CD4-positive, alpha-beta T cell treated with Interleukin-4 for 1 hour (primary cell): ENCODE measurements around the gene CLIC4.

Experiments used
- DNase-seq, 2 donors: peaks; one replicate each; pipeline ENCODE4 v3.0.0-alpha.2; 2020 to 2022

CLIC4 gene

GRCh38 chr1:24861821-24862727 is 116.8 kb downstream of the CLIC4 start:
- DNase-seq, result no peak

DNA sequence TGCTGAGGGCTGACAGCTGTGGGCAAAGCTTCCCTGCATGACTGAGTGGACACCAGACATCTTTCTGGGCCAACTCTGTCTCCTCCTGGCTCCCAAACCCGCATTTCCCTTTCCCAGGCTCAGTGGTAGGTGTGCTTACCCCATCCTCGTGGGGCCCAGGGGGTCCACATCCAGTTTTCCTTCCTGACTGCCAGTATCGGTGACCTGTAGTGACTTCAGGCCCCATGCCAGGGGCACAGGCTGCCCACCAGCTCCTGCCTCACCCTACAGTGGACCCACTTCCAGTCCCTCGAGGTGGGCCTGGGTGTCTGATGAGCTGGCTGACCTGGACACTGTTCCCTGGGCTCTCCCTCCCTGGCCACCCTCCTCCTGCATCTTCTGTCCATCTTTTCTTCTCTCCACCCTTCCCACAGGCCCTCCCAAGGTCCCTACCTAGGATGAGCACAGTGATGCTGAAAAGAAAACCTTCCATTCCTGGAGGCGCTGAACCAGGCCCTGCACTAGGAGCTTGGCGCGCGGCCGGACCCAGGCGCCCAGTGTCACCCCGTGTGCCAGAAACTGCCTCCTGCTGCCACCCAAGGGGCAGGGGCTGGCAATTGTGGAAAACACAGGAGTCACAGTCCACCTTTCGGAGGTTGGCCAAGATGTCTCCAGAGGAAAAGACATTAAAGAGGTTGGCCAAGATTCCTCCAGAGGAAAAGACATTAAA is 117.7 kb downstream of the CLIC4 start:
- no peak for DNase-seq

DNA sequence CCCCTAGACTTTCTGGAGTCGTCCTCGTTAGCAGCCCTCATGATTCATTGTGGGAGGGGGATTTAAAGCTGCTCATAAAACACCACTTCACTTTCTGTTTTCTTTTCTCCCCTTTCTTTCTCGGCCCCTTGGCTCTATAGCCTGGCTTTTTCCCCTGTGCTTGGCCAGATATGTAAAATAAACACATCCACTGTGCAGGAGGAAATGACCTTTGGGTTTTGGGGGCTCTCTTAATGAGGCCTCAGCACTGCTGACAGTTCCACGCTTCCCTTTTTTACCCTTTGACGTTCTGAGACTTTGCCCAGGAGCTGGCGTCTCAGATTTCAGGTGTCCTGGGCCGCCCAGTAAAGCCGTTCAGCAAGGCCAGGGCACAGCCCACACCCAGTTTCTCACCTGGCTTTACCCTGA is 119.1 kb downstream of the CLIC4 start:
- DNase-seq, result no peak

DNA sequence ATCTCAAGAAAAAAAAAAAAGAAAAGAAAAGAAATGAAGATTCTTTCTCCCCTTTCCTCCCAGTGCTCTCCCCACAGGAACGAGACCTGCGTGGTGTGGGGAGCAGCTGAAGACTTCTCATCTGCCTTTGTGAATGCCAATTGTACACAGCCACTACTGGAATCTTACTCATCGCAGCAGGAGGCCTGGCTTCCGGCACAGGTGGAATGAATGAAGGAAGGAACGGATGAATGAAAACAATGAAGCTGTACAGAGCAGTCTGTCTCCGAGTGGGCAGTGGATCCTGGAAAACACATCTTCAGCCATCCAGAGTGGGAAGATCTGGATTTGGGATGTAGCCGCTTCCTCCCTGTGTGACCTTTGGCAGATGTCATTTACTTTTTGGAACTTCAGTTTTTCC is 119.9 kb downstream of the CLIC4 start:
- no peak for DNase-seq

GRCh38 chr1:24865587-24865986 is 120.3 kb downstream of the CLIC4 start:
- DNase-seq, result no peak

GRCh38 chr1:24866211-24867083 is 121.2 kb downstream of the CLIC4 start:
- DNase-seq, result no peak

- DNase-seq, result no peak
These were observed 122.0 kb downstream of the CLIC4 start for GRCh38 chr1:24867084-24867870.

- no peak for DNase-seq
These were observed 123.0 kb downstream of the CLIC4 start for GRCh38 chr1:24868016-24868875.

DNA sequence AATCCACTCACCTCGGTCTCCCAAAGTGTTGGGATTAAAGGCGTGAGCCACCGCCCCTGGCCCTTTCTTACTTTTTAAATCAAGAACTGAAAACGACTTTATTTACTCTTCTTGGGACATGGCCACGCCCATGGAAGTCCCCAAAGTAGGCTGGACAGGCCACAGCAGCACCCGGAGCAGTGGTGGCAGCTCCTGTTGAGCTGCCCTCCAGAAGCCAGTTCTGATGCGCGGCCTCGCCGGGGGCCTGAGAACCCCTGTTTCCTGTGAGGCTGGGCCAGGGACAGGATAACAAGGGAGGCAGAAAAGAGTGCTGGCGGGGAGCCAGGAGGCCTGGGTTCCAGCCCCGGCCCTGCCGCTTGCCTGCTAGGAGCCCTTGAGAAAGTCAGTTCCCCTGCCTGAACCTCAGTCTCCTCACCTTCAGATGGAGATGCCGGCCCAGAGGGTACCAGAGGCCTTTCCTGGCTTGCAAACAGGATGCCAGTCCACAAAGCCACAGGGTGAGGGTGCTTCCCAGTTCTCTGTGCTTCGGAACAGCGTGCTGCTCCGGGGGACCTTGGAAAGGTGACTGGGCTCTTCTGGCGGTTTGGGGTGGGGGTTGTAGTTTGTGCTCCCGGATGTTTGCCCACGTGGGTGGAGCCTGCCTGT is 125.4 kb downstream of the CLIC4 start:
- DNase-seq, result peak in 1 of 2 donors; percentile 17

DNA sequence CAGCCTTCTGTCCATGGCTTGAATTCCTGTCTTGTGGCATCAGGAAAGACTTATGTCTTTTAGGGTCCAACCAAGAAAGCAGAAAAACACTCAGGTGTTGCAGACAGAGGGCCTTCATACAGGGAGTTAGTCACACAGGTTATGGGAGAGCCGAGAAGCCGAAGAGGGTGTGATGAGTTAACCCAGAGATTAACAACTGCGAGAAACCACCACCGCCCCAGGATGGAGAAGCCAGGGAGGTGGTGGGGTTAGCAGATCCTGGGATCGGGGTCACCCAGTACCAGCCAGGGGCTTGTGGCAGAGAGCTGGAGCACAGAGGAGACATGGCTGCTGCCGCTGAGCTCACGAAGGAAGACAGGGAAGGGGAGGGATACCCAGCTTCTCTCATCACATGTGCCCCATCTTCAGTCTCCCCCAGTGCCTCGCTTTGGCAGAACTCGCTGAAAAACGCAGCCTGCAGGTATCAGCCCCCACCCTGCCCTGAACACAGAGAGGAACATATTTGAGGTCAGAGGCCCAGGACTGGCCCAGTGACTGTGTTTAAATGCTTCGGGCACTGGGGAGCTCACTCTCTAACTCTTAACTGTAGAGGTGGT is 126.2 kb downstream of the CLIC4 start:
- DNase-seq, result no peak

DNA sequence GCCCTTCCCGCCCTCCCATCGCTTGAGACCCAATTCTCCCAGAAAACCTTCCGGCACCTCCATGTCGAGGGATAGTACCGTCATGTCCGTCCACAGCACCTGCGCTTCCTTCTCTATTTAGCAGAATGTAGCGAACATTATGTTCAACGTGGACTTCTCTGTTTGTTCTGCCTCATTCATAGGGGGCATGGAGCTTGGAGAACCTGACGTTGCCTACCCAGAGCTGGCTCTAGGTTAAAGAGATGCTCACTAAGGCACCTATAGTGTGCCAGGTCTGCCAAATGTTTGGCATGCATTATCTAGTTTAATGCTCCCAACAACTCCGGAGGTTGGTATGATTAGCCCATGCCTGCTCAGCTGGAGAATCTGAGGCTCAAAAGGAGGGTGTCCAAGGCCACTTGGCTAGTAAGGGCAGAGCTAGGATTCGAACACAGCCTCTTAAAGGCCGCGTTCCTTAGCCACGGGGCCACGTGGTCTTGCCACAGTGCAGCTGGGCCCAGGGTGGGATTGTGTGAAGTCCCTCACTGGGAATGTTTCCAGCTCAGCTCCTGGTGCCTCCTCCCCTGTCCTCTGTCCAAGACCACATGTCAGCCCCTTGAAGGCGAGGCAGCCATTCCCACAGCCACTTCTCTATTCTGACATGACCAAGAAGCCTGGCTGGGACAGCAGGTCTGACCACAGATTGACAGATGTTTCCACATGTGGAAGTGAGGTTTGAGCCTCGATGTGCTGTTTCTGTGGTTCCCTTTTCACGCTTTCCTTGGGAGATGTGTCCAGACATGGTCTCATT is 127.0 kb downstream of the CLIC4 start:
- peak in 1 of 2 donors; percentile 23 for DNase-seq

DNA sequence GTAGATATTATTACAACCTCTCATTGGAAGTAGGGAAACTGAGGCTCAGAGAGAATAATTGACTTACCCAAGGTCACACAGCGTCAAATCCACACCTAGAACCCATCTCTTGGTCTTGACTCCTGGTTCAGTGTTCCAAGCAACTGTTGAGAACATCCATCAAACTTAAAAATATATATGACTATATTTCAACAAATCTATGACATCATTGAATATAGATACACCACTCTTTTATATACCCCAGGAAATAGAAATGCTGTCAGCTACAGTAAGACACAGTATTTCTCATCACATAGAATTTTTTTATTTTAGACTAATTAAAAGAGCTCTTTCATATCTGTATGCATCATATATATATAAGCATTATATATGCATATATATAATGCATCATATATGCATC is 127.9 kb downstream of the CLIC4 start:
- DNase-seq, result no peak

GRCh38 chr1:24874056-24874455 is 128.8 kb downstream of the CLIC4 start:
- DNase-seq, result no peak

- DNase-seq, result no peak
These were observed 129.5 kb downstream of the CLIC4 start for GRCh38 chr1:24874611-24875234.

DNA sequence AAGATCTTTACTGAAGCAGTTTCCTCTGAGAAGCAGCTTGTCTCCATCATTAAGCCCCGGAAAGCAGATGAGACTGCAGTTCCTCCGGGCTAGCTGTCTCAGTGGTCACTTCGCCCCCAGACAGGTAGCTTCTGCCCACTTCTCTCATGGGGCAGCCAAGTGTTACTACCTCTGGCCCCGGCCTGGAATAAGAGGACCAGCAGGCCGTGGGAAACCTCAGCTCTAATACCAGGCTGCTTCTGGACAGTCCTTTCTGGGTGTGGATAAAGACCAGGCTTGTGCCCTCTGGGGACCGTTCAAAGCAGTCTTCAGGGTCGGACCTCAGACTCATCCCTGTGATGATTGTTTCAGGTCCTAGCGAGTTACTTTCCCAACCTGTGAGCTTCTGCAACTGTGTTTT is 130.0 kb downstream of the CLIC4 start:
- DNase-seq, result no peak

DNA sequence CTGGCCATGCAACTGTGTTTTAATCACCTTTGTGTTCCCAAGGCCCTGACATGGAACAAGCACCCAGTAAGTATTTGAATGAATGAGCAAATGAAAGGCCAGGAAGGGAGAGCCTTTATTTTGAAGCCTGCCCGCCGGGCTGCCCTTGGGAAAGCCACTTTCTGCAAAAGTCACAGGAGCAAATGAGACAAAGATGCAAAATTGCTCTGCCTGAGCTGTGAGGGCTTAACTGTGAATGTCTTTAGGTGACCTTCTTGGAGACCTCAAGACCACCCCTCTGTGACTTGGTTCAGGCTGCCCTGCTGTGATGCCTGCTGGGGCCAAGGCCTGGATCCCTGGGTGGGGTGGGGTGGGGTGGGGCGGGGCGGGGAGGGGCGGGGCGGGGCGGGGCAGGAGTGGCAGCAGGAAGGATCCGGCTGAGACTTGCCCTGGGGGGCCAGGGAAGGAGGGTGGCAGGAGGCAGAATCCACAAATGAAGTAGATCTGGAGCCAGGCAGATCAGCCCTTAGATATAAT is 130.8 kb downstream of the CLIC4 start:
- DNase-seq, result no peak

DNA sequence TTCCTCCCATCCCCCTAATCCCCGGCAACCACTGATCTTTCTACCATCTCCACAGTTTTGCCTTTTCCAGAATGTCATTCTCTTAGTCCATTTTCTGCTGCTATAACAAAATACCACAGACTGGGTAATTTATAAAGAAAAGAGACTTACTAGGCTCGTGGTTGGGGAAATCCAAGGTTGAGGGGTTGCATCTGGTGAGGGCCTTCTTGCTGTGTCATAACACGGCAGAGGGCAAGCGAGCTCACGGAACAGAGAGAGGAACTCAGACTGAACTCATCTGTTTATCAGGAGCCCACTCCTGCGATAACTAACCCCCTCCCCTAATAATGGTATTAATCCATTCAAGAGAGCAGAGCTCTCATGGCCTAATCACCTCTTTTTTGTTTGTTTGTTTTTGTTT is 132.8 kb downstream of the CLIC4 start:
- DNase-seq, result no peak
